Ishikawa (cell line): Measurements from ENCODE around the gene VSTM2B.

Source experiments
- EP300 ChIP-seq: IDR thresholded peaks from 2 replicates; pipeline ENCODE4 v1.6.1; 2012; ENCODE audit warnings: borderline replicate concordance
- TAF1 ChIP-seq: IDR thresholded peaks from 2 replicates; pipeline ENCODE4 v1.6.1; 2012; ENCODE audit warnings: low read depth, mild to moderate bottlenecking

GRCh38 chr19:29574510-29574909 lies 48.7 kb downstream of the VSTM2B start:
- TF ChIP-seq TAF1 (no peak), EP300 (no peak)
